GOT3 (cell line): Measurements from ENCODE around the gene PDE7B.

ENCODE experiments used
- DNase-seq: peaks from one replicate; lab custom pipeline; 2025; ENCODE audit warnings: mixed read lengths; lab: John Stamatoyannopoulos, UW

The PDE7B gene

GRCh38 chr6:135851442-135852271 lies at the start of gene PDE7B:
Gene PDE7B (plus strand): TSS chr6:135851701.
- DNase-seq, result peak; percentile 52

- no peak for DNase-seq
Observed at GRCh38 chr6:135801755-135802465, 49.6 kb upstream of the PDE7B start.

- no peak for DNase-seq
Observed at GRCh38 chr6:135810486-135810885, 41.0 kb upstream of the PDE7B start.

GRCh38 chr6:135811170-135811569 lies 40.3 kb upstream of the PDE7B start:
- no peak for DNase-seq

GRCh38 chr6:135811644-135812526 lies 39.6 kb upstream of the PDE7B start:
- DNase-seq, result no peak

GRCh38 chr6:135813401-135813800 lies 38.1 kb upstream of the PDE7B start:
- no peak for DNase-seq

- DNase-seq, result no peak
Observed at GRCh38 chr6:135814043-135814442, 37.5 kb upstream of the PDE7B start.

GRCh38 chr6:135815216-135815615 lies 36.3 kb upstream of the PDE7B start:
- no peak for DNase-seq

- no peak for DNase-seq
Observed at GRCh38 chr6:135817035-135817434, 34.5 kb upstream of the PDE7B start.

- no peak for DNase-seq
Observed at GRCh38 chr6:135819665-135820064, 31.8 kb upstream of the PDE7B start.

- no peak for DNase-seq
Observed at GRCh38 chr6:135820340-135820739, 31.2 kb upstream of the PDE7B start.

- no peak for DNase-seq
Observed at GRCh38 chr6:135823851-135824250, 27.6 kb upstream of the PDE7B start.

- DNase-seq, result no peak
Observed at GRCh38 chr6:135826236-135826804, 25.2 kb upstream of the PDE7B start.

- DNase-seq, result no peak
Observed at GRCh38 chr6:135828021-135828420, 23.5 kb upstream of the PDE7B start.

GRCh38 chr6:135830452-135830881 lies 21.0 kb upstream of the PDE7B start:
- no peak for DNase-seq

GRCh38 chr6:135831016-135831415 lies 20.5 kb upstream of the PDE7B start:
- DNase-seq, result no peak

- no peak for DNase-seq
Observed at GRCh38 chr6:135832166-135832565, 19.3 kb upstream of the PDE7B start.

- DNase-seq, result no peak
Observed at GRCh38 chr6:135833771-135834170, 17.7 kb upstream of the PDE7B start.

- no peak for DNase-seq
Observed at GRCh38 chr6:135837735-135838449, 13.6 kb upstream of the PDE7B start.

- DNase-seq, result no peak
Observed at GRCh38 chr6:135839121-135839520, 12.4 kb upstream of the PDE7B start.
